ENCODE results near the gene SPATA12.

Gene SPATA12

GRCh38 chr3:57029924-57030323, 30.5 kb upstream of the SPATA12 start:
- Histone ChIP-seq H3K27me3 (ENCODE audit: low read depth, low read length) (no peaks in the 10 kb centered on the region), H3K4me3 (ENCODE audit: low read depth in 1 of 2, low read length in 2 of 2) (no peak overlapping the region), H3K27ac (ENCODE audit: low read length) (no peak overlapping the region), H3K36me3 (ENCODE audit: control insufficient read depth in 1 of 2, insufficient read depth in 2 of 2, low read length in 2 of 2) (peaks cover 4 to 7% of the 10 kb centered on the region in 2 donors), H3K9me3 (ENCODE audit: control insufficient read depth in 1 of 2, low read length in 2 of 2) (no peaks in the 10 kb centered on the region), H3K4me1 (ENCODE audit: control insufficient read depth in 1 of 2, insufficient read depth in 2 of 2, low read length in 2 of 2) (no peaks in the 10 kb centered on the region)

GRCh38 chr3:57030721-57031120, 29.7 kb upstream of the SPATA12 start:
- no peak overlapping the region for H3K27ac ChIP-seq (ENCODE audit: low read length)
- H3K4me3 ChIP-seq (ENCODE audit: low read depth in 1 of 2, low read length in 2 of 2) = no peak overlapping the region
- H3K36me3 ChIP-seq (ENCODE audit: control insufficient read depth in 1 of 2, insufficient read depth in 2 of 2, low read length in 2 of 2) = peaks cover 4 to 7% of the 10 kb centered on the region in 2 donors
- H3K4me1 ChIP-seq (ENCODE audit: control insufficient read depth in 1 of 2, insufficient read depth in 2 of 2, low read length in 2 of 2) = no peaks in the 10 kb centered on the region
- H3K27me3 ChIP-seq (ENCODE audit: low read depth, low read length) = no peaks in the 10 kb centered on the region
- H3K9me3 ChIP-seq (ENCODE audit: control insufficient read depth in 1 of 2, low read length in 2 of 2) = no peaks in the 10 kb centered on the region

- Histone ChIP-seq H3K4me3 (ENCODE audit: low read depth in 1 of 2, low read length in 2 of 2) (no peak overlapping the region), H3K27me3 (ENCODE audit: low read depth, low read length) (no peaks in the 10 kb centered on the region), H3K36me3 (ENCODE audit: control insufficient read depth in 1 of 2, insufficient read depth in 2 of 2, low read length in 2 of 2) (peaks cover 0 to 7% of the 10 kb centered on the region in 2 donors), H3K4me1 (ENCODE audit: control insufficient read depth in 1 of 2, insufficient read depth in 2 of 2, low read length in 2 of 2) (peaks cover 2 to 4% of the 10 kb centered on the region in 2 donors), H3K27ac (ENCODE audit: low read length) (no peak overlapping the region), H3K9me3 (ENCODE audit: control insufficient read depth in 1 of 2, low read length in 2 of 2) (no peaks in the 10 kb centered on the region)
Measured at GRCh38 chr3:57031631-57032541, 28.6 kb upstream of the SPATA12 start.

GRCh38 chr3:57036952-57037351, 23.5 kb upstream of the SPATA12 start:
- Histone ChIP-seq H3K9me3 (ENCODE audit: control insufficient read depth in 1 of 2, low read length in 2 of 2) (no peaks in the 10 kb centered on the region), H3K27ac (ENCODE audit: low read length) (no peak overlapping the region), H3K27me3 (ENCODE audit: low read depth, low read length) (no peaks in the 10 kb centered on the region)

DNA sequence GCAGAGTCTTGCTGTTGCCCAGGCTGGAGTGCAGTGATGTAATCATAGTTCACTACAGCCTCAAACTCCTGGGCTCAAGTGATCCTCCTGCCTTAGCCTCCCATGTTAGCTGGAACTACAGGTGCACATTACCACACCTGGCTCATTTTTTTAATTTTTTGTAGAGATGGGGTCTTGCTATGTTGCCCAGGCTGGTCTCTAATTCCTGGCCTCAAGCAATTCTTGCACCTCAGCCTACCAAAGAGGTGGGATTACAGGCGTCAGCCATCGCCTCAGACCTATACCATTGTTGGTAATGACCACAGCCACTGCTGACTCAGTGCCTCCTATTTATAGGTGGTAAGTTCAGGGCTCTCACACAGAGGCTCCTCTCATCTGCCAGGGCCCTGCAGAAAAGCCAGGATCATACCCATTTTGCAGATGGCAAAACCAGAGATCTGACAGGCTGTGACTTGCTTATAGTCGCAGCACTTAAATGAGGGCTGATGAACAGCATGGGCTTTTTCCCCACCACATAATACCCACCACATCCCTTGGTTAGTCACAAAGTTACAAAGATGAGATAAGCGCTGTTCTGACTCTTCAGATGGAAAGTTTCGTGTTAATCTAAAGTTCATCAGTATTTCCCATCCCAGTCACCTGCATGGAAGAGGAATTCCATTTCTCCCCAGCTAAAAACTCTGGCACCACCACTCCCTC, 21.8 kb upstream of the SPATA12 start:
- H3K4me3 ChIP-seq (ENCODE audit: low read depth in 1 of 2, low read length in 2 of 2) = no peak overlapping the region
- H3K27ac ChIP-seq (ENCODE audit: low read length) = no peak overlapping the region
- H3K9me3 ChIP-seq (ENCODE audit: control insufficient read depth in 1 of 2, low read length in 2 of 2) = no peaks in the 10 kb centered on the region

More at GRCh38 chr3:57036952-57037351, 23.5 kb upstream of the SPATA12 start:
- H3K4me1 ChIP-seq (ENCODE audit: control insufficient read depth in 1 of 2, insufficient read depth in 2 of 2, low read length in 2 of 2) = peaks cover 3 to 13% of the 10 kb centered on the region in 2 donors
- peaks cover 0 to 7% of the 10 kb centered on the region in 2 donors for H3K36me3 ChIP-seq (ENCODE audit: control insufficient read depth in 1 of 2, insufficient read depth in 2 of 2, low read length in 2 of 2)
- no peak overlapping the region for H3K4me3 ChIP-seq (ENCODE audit: low read depth in 1 of 2, low read length in 2 of 2)

GRCh38 chr3:57041674-57042073, 18.8 kb upstream of the SPATA12 start:
- no peaks in the 10 kb centered on the region for H3K27me3 ChIP-seq (ENCODE audit: low read depth, low read length)
- no peaks in the 10 kb centered on the region for H3K9me3 ChIP-seq (ENCODE audit: control insufficient read depth in 1 of 2, low read length in 2 of 2)
- H3K4me3 ChIP-seq (ENCODE audit: low read depth in 1 of 2, low read length in 2 of 2) = no peak overlapping the region
- no peaks in the 10 kb centered on the region for H3K36me3 ChIP-seq (ENCODE audit: control insufficient read depth in 1 of 2, insufficient read depth in 2 of 2, low read length in 2 of 2)
- peaks cover 9 to 24% of the 10 kb centered on the region in 2 donors for H3K4me1 ChIP-seq (ENCODE audit: control insufficient read depth in 1 of 2, insufficient read depth in 2 of 2, low read length in 2 of 2)
- no peak overlapping the region for H3K27ac ChIP-seq (ENCODE audit: low read length)

More for the DNA sequence above, 21.8 kb upstream of the SPATA12 start:
- peaks cover 3 to 13% of the 10 kb centered on the region in 2 donors for H3K4me1 ChIP-seq (ENCODE audit: control insufficient read depth in 1 of 2, insufficient read depth in 2 of 2, low read length in 2 of 2)
- H3K36me3 ChIP-seq (ENCODE audit: control insufficient read depth in 1 of 2, insufficient read depth in 2 of 2, low read length in 2 of 2) = no peaks in the 10 kb centered on the region
- no peaks in the 10 kb centered on the region for H3K27me3 ChIP-seq (ENCODE audit: low read depth, low read length)

- H3K27me3 ChIP-seq (ENCODE audit: low read depth, low read length) = no peaks in the 10 kb centered on the region
- H3K9me3 ChIP-seq (ENCODE audit: control insufficient read depth in 1 of 2, low read length in 2 of 2) = no peaks in the 10 kb centered on the region
- no peak overlapping the region for H3K4me3 ChIP-seq (ENCODE audit: low read depth in 1 of 2, low read length in 2 of 2)
- no peaks in the 10 kb centered on the region for H3K36me3 ChIP-seq (ENCODE audit: control insufficient read depth in 1 of 2, insufficient read depth in 2 of 2, low read length in 2 of 2)
- peaks cover 13 to 34% of the 10 kb centered on the region in 2 donors for H3K4me1 ChIP-seq (ENCODE audit: control insufficient read depth in 1 of 2, insufficient read depth in 2 of 2, low read length in 2 of 2)
- H3K27ac ChIP-seq (ENCODE audit: low read length) = no peak overlapping the region
Measured at GRCh38 chr3:57043518-57043917, 16.9 kb upstream of the SPATA12 start.

DNA sequence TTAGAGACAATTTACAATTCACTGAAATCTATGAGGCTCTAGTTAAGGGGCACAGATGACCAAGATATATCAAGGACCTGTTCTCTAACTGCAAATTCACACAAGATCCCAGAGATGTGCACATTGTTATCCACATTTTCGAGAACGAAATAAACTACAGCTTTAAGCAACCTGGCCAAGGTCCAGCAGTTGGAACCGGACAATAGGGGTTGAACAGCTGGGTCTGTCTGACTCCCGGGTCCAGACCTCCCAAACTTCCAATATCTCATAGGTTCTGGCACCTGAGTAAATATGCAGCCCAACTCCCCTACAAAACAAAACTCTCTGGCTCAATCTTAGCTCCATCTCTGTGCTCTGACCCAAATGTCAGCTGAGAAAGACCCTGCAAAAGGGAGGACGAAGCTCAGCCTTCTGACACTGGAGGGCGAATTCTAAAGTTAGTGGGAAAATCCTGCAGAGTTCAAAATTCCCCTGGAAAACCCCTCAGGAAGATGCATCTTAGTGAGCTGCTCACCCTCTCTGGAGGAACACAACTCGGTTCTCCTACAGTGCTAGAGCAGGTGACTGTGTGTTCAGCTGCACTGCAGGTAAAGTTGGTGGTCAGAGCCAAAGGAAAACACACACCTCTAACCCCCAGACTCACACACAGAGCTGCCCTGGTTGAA, 14.2 kb upstream of the SPATA12 start:
- H3K36me3 ChIP-seq (ENCODE audit: control insufficient read depth in 1 of 2, insufficient read depth in 2 of 2, low read length in 2 of 2) = no peaks in the 10 kb centered on the region
- H3K4me1 ChIP-seq (ENCODE audit: control insufficient read depth in 1 of 2, insufficient read depth in 2 of 2, low read length in 2 of 2) = peaks cover 13 to 37% of the 10 kb centered on the region in 2 donors
- no peaks in the 10 kb centered on the region for H3K9me3 ChIP-seq (ENCODE audit: control insufficient read depth in 1 of 2, low read length in 2 of 2)
- H3K27me3 ChIP-seq (ENCODE audit: low read depth, low read length) = no peaks in the 10 kb centered on the region
- no peak overlapping the region for H3K27ac ChIP-seq (ENCODE audit: low read length)
- H3K4me3 ChIP-seq (ENCODE audit: low read depth in 1 of 2, low read length in 2 of 2) = no peak overlapping the region

DNA sequence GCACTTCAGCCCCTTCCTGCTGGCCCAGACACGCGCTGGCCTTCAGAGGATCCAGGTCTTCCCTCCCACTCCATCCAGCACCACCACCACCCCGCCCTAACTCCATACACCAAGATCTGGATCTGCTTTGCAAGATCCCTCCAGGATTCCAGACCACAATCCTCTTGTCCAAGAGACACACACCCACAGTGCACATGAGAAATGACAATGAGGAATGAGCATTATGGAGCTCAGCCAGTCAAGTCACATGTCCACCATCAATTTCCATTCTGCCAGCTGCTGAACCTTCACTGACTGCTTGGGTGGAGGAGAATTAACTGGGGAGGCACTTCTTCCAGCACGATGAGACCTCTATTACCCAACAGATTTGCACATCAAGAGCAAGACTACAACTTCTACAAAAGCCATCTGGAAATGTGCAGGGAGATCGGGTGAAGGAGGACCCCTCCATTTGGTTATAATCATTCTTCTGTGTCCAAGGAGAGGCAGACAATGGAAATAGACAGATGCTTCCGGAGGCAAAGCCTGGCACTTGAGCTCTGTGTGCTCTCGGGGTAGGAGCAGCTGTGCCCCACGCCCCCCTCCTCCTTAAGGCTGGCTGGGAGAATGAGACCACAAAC, 12.3 kb upstream of the SPATA12 start:
- no peak overlapping the region for H3K27ac ChIP-seq (ENCODE audit: low read length)
- H3K27me3 ChIP-seq (ENCODE audit: low read depth, low read length) = no peaks in the 10 kb centered on the region
- H3K36me3 ChIP-seq (ENCODE audit: control insufficient read depth in 1 of 2, insufficient read depth in 2 of 2, low read length in 2 of 2) = no peaks in the 10 kb centered on the region
- no peaks in the 10 kb centered on the region for H3K9me3 ChIP-seq (ENCODE audit: control insufficient read depth in 1 of 2, low read length in 2 of 2)
- H3K4me1 ChIP-seq (ENCODE audit: control insufficient read depth in 1 of 2, insufficient read depth in 2 of 2, low read length in 2 of 2) = peaks cover 13 to 33% of the 10 kb centered on the region in 2 donors
- H3K4me3 ChIP-seq (ENCODE audit: low read depth in 1 of 2, low read length in 2 of 2) = no peak overlapping the region

- Histone ChIP-seq H3K4me1 (ENCODE audit: control insufficient read depth in 1 of 2, insufficient read depth in 2 of 2, low read length in 2 of 2) (peaks cover 13 to 33% of the 10 kb centered on the region in 2 donors), H3K36me3 (ENCODE audit: control insufficient read depth in 1 of 2, insufficient read depth in 2 of 2, low read length in 2 of 2) (no peaks in the 10 kb centered on the region), H3K27me3 (ENCODE audit: low read depth, low read length) (no peaks in the 10 kb centered on the region), H3K27ac (ENCODE audit: low read length) (no peak overlapping the region), H3K9me3 (ENCODE audit: control insufficient read depth in 1 of 2, low read length in 2 of 2) (no peaks in the 10 kb centered on the region), H3K4me3 (ENCODE audit: low read depth in 1 of 2, low read length in 2 of 2) (no peak overlapping the region)
Measured at GRCh38 chr3:57048728-57049127, 11.7 kb upstream of the SPATA12 start.

DNA sequence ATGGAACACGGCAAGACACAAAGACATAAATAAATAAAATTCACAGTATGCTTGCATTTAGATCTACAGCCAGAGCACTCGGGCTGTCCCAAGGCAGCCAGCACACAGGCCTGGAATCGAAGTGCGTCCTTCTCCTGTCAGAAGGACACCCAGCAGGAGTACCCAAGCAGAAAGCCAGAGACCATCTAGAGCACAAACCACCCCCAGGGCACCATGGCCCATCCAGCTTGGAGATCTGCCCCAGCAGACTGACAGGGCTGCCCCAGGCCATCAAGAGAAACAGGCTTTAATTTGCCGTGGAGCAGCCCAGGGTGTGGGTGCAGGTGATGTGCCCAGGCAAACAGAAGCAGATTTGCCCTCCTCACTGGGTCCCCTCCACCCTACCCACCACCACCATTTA, 7.8 kb upstream of the SPATA12 start:
- no peaks in the 10 kb centered on the region for H3K27me3 ChIP-seq (ENCODE audit: low read depth, low read length)
- peaks cover 6 to 11% of the 10 kb centered on the region in 2 donors for H3K4me1 ChIP-seq (ENCODE audit: control insufficient read depth in 1 of 2, insufficient read depth in 2 of 2, low read length in 2 of 2)
- no peak overlapping the region for H3K4me3 ChIP-seq (ENCODE audit: low read depth in 1 of 2, low read length in 2 of 2)
- H3K36me3 ChIP-seq (ENCODE audit: control insufficient read depth in 1 of 2, insufficient read depth in 2 of 2, low read length in 2 of 2) = no peaks in the 10 kb centered on the region
- H3K27ac ChIP-seq (ENCODE audit: low read length) = no peak overlapping the region
- no peaks in the 10 kb centered on the region for H3K9me3 ChIP-seq (ENCODE audit: control insufficient read depth in 1 of 2, low read length in 2 of 2)

Measured in muscle layer of duodenum (tissue), 2 donors.